Fibroblast of villous mesenchyme (primary cell): ENCODE measurements around the gene NEK1. TPM values are rescaled to one million over a fixed set of nuclear protein-coding genes. Genes with fewer than 3 reads are reported as not detected.

Source experiments
- DNase-seq: peaks from one replicate; pipeline ENCODE4 v3.0.0-alpha.2; 2010; ENCODE audit warnings: low read depth
- H3K4me3 ChIP-seq: 2 replicates; pipeline ENCODE4 v1.5.1; 2011; ENCODE audit warnings: low read depth, mild to moderate bottlenecking, low read length
- CTCF ChIP-seq: IDR thresholded peaks from 2 replicates; pipeline ENCODE4 v1.5.1; 2012; ENCODE audit warnings: low read depth, mild to moderate bottlenecking, low read length; ENCODE audit not compliant: insufficient read depth
- total RNA-seq: library from RNA; depleted of rRNA; stranded (reverse); fragments of >200 nt; gene quantifications from 2 replicates; pipeline ENCODE4 v1.2.3, GENCODE V29; 2012

NEK1 gene
- total RNA-seq, 1 donor, result 11.2 TPM

GRCh38 chr4:169657470-169658107, 45.2 kb upstream of the NEK1 start:
- DNase-seq, result no peak
- H3K4me3 ChIP-seq, result no peak overlapping the region
- TF ChIP-seq CTCF, result no peak

- no peak overlapping the region for H3K4me3 ChIP-seq
- DNase-seq, result no peak
- TF ChIP-seq CTCF, result no peak
Measured at GRCh38 chr4:169655401-169655800, 43.0 kb upstream of the NEK1 start.

GRCh38 chr4:169652535-169652934, 40.2 kb upstream of the NEK1 start:
- no peak overlapping the region for H3K4me3 ChIP-seq
- DNase-seq, result no peak
- no peak for TF ChIP-seq CTCF

- no peak for DNase-seq
- TF ChIP-seq CTCF, result no peak
- H3K4me3 ChIP-seq, result no peak overlapping the region
Measured at GRCh38 chr4:169650227-169650936, 38.0 kb upstream of the NEK1 start.

GRCh38 chr4:169649545-169650226, 37.3 kb upstream of the NEK1 start:
- no peak overlapping the region for H3K4me3 ChIP-seq
- no peak for TF ChIP-seq CTCF
- no peak for DNase-seq

GRCh38 chr4:169645627-169646026, 33.2 kb upstream of the NEK1 start:
- TF ChIP-seq CTCF, result no peak
- H3K4me3 ChIP-seq, result no peak overlapping the region

More at GRCh38 chr4:169645627-169646026, 33.2 kb upstream of the NEK1 start:
- no peak for DNase-seq
